ENCODE results near the gene MVD. TPM values are rescaled to one million over a fixed set of nuclear protein-coding genes. Genes with fewer than 3 reads are reported as not detected.

Gene MVD
- total RNA-seq, 4 donors from 2014 or later, result 10.9 to 27.5 (median 16.3) TPM

GRCh38 chr16:88701581-88702370 lies 38.9 kb upstream of the MVD start:
- TF ChIP-seq CTCF (IDR thresholded peaks at IDR 0.05), result no peak
- DNase-seq (ENCODE audit: low spot score), result no peak
- no peak for ATAC-seq (ENCODE audit: low FRiP score)

GRCh38 chr16:88700636-88701482 lies 38.0 kb upstream of the MVD start:
- TF ChIP-seq CTCF (IDR thresholded peaks at IDR 0.05), result no peak
- peak; percentile 43 for ATAC-seq (ENCODE audit: low FRiP score)

GRCh38 chr16:88700322-88700635 lies 37.4 kb upstream of the MVD start:
- DNase-seq (ENCODE audit: low spot score) (no peak), ATAC-seq (ENCODE audit: low FRiP score) (no peak)

More at GRCh38 chr16:88700636-88701482, 38.0 kb upstream of the MVD start:
- DNase-seq (ENCODE audit: low spot score), result peak; percentile 63

GRCh38 chr16:88699180-88699579 lies 36.3 kb upstream of the MVD start:
- no peak for ATAC-seq (ENCODE audit: low FRiP score)
- no peak for DNase-seq (ENCODE audit: low spot score)
- TF ChIP-seq CTCF (IDR thresholded peaks at IDR 0.05), result no peak

More at GRCh38 chr16:88700322-88700635, 37.4 kb upstream of the MVD start:
- no peak for TF ChIP-seq CTCF (IDR thresholded peaks at IDR 0.05)

GRCh38 chr16:88698646-88699045 lies 35.8 kb upstream of the MVD start:
- no peak for ATAC-seq (ENCODE audit: low FRiP score)
- no peak for TF ChIP-seq CTCF (IDR thresholded peaks at IDR 0.05)

GRCh38 chr16:88697831-88698615 lies 35.1 kb upstream of the MVD start:
- TF ChIP-seq CTCF (IDR thresholded peaks at IDR 0.05), result no peak
- DNase-seq (ENCODE audit: low spot score) (no peak), ATAC-seq (ENCODE audit: low FRiP score) (no peak)

More at GRCh38 chr16:88698646-88699045, 35.8 kb upstream of the MVD start:
- no peak for DNase-seq (ENCODE audit: low spot score)
